Measurements from ENCODE around the gene CGAS.
"Not testable (repeated sequence)": the region's sequence is repeated elsewhere in the genome, so short reads cannot be mapped to it uniquely, and the experiment has no call there.

The CGAS gene

GRCh38 chr6:73452107-73452461 lies at the start of gene CGAS:
Gene CGAS (minus strand): TSS chr6:73452297. CDS start chr6:73452181, 116 bp downstream.
- DNase-seq (ENCODE audit: low read depth in 1 of 2, low spot score in 1 of 2) = peak; percentile 34 to 63

GRCh38 chr6:73497915-73498314 lies 45.8 kb upstream of the CGAS start:
- no peak for DNase-seq (ENCODE audit: low read depth in 1 of 2, low spot score in 1 of 2)

GRCh38 chr6:73491377-73491776 lies 39.3 kb upstream of the CGAS start:
- DNase-seq (ENCODE audit: low read depth in 1 of 2, low spot score in 1 of 2) = no peak

- DNase-seq (ENCODE audit: low read depth in 1 of 2, low spot score in 1 of 2) = no peak
Measured at GRCh38 chr6:73487473-73487872, 35.4 kb upstream of the CGAS start.

- DNase-seq (ENCODE audit: low read depth in 1 of 2, low spot score in 1 of 2) = no peak
Measured at GRCh38 chr6:73484438-73484837, 32.3 kb upstream of the CGAS start.

GRCh38 chr6:73481969-73482368 lies 29.9 kb upstream of the CGAS start:
- DNase-seq (ENCODE audit: low read depth in 1 of 2, low spot score in 1 of 2) = no peak

GRCh38 chr6:73477407-73477806 lies 25.3 kb upstream of the CGAS start:
- no peak for DNase-seq (ENCODE audit: low read depth in 1 of 2, low spot score in 1 of 2)

- DNase-seq (ENCODE audit: low read depth in 1 of 2, low spot score in 1 of 2) = no peak
Measured at GRCh38 chr6:73476723-73477122, 24.6 kb upstream of the CGAS start.

GRCh38 chr6:73471686-73472290 lies 19.7 kb upstream of the CGAS start:
- DNase-seq (ENCODE audit: low read depth in 1 of 2, low spot score in 1 of 2) = no peak

GRCh38 chr6:73461537-73462350 lies 9.6 kb upstream of the CGAS start, which contains the start of gene MTO1:
Gene MTO1 (plus strand): TSS chr6:73461737. CDS start chr6:73461855, 118 bp downstream.
- peak; percentile 63 to 70 for DNase-seq (ENCODE audit: low read depth in 1 of 2, low spot score in 1 of 2)

GRCh38 chr6:73460056-73460455 lies 8.0 kb upstream of the CGAS start:
- no peak for DNase-seq (ENCODE audit: low read depth in 1 of 2, low spot score in 1 of 2)

- DNase-seq (ENCODE audit: low read depth in 1 of 2, low spot score in 1 of 2) = not testable (repeated sequence)
Measured at GRCh38 chr6:73459474-73459873, 7.4 kb upstream of the CGAS start.

- no peak for DNase-seq (ENCODE audit: low read depth in 1 of 2, low spot score in 1 of 2)
Measured at GRCh38 chr6:73455865-73456629, 4.0 kb upstream of the CGAS start.

GRCh38 chr6:73451223-73452106 lies 632 bp downstream of the CGAS start:
- DNase-seq (ENCODE audit: low read depth in 1 of 2, low spot score in 1 of 2) = peak; percentile 10 to 25

GRCh38 chr6:73443555-73443954 lies 8.5 kb downstream of the CGAS start:
- DNase-seq (ENCODE audit: low read depth in 1 of 2, low spot score in 1 of 2) = no peak

GRCh38 chr6:73435236-73435635 lies 16.9 kb downstream of the CGAS start:
- no peak for DNase-seq (ENCODE audit: low read depth in 1 of 2, low spot score in 1 of 2)

GRCh38 chr6:73421534-73421933 lies 30.6 kb downstream of the CGAS start:
- no peak for DNase-seq (ENCODE audit: low read depth in 1 of 2, low spot score in 1 of 2)

GRCh38 chr6:73418081-73418741 lies 33.9 kb downstream of the CGAS start:
- no peak for DNase-seq (ENCODE audit: low read depth in 1 of 2, low spot score in 1 of 2)

GRCh38 chr6:73413102-73413501 lies 39.0 kb downstream of the CGAS start:
- no peak for DNase-seq (ENCODE audit: low read depth in 1 of 2, low spot score in 1 of 2)

GRCh38 chr6:73409395-73409794 lies 42.7 kb downstream of the CGAS start:
- no peak for DNase-seq (ENCODE audit: low read depth in 1 of 2, low spot score in 1 of 2)
